Stromal cell of bone marrow (primary cell): Measurements from ENCODE around the gene CYP3A4.
"Not testable (repeated sequence)": the region's sequence is repeated elsewhere in the genome, so short reads cannot be mapped to it uniquely, and the experiment has no call there.

ENCODE experiments used
- DNase-seq: peaks from one replicate; pipeline ENCODE4 v3.0.0-alpha.2; 2012; ENCODE audit warnings: low read depth

The CYP3A4 gene

GRCh38 chr7:99723201-99723600 lies 60.8 kb downstream of the CYP3A4 start:
- not testable (repeated sequence) for DNase-seq

GRCh38 chr7:99720800-99721595 lies 63.0 kb downstream of the CYP3A4 start:
- no peak for DNase-seq

- DNase-seq, result no peak
These were observed 63.8 kb downstream of the CYP3A4 start for GRCh38 chr7:99719996-99720769.

- no peak for DNase-seq
These were observed 69.9 kb downstream of the CYP3A4 start for GRCh38 chr7:99713995-99714570.

- DNase-seq, result no peak
These were observed 74.0 kb downstream of the CYP3A4 start for GRCh38 chr7:99709838-99710578.

GRCh38 chr7:99709260-99709659 lies 74.7 kb downstream of the CYP3A4 start:
- DNase-seq, result peak; percentile 1

- peak; percentile 2 for DNase-seq
These were observed 76.9 kb downstream of the CYP3A4 start for GRCh38 chr7:99707096-99707495.
